Sigmoid colon (tissue), 4 donors: ENCODE measurements around the gene TES.

Source experiments
- EP300 ChIP-seq, 4 donors: sonication (generic); formaldehyde crosslinking; IDR thresholded peaks; one replicate each; pipeline ENCODE4 v1.6.1; 2017; ENCODE audit warnings: antibody characterized with exemption in 4 of 4
- POLR2A ChIP-seq, 2 donors: fragments of 450-650 bp; IDR thresholded peaks; one replicate each; pipeline ENCODE4 v1.6.1; 2016; ENCODE audit warnings: antibody characterized with exemption in 2 of 2, mild to moderate bottlenecking in 2 of 2, moderate library complexity in 2 of 2
- POLR2AphosphoS5 ChIP-seq, 4 donors: sonication (generic); formaldehyde crosslinking; IDR thresholded peaks; one replicate each; pipeline ENCODE4 v1.6.1; 2017; ENCODE audit warnings: antibody characterized with exemption in 4 of 4
- TF ChIP-seq, protein P1 (sequence below), 4 experiments: fragments of 450-650 bp in 3 of 4; fragments of 200-600 bp in 1 of 4; IDR thresholded peaks; one replicate each; pipeline ENCODE4 v1.5.1; 2016 to 2019; ENCODE audit warnings: antibody characterized with exemption in 4 of 4, mild to moderate bottlenecking in 3 of 4, moderate library complexity in 2 of 4

DNA sequence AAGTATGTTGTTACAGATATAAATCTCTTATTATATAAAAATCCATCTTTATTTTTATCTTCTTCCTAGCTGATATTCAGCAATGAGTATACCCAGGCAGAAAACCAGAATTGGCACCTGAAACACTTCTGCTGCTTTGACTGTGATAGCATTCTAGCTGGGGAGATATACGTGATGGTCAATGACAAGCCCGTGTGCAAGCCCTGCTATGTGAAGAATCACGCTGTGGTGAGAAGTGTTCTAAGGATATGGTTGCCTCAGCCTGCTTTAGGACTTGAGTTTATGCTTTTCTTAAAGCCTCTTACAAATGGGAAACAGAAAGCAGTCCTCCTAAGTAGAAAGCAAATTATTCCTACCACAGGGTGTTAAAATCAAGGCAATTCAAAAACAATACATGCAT is 41.9 kb downstream of the TES start:
- TF ChIP-seq, protein P1, sequence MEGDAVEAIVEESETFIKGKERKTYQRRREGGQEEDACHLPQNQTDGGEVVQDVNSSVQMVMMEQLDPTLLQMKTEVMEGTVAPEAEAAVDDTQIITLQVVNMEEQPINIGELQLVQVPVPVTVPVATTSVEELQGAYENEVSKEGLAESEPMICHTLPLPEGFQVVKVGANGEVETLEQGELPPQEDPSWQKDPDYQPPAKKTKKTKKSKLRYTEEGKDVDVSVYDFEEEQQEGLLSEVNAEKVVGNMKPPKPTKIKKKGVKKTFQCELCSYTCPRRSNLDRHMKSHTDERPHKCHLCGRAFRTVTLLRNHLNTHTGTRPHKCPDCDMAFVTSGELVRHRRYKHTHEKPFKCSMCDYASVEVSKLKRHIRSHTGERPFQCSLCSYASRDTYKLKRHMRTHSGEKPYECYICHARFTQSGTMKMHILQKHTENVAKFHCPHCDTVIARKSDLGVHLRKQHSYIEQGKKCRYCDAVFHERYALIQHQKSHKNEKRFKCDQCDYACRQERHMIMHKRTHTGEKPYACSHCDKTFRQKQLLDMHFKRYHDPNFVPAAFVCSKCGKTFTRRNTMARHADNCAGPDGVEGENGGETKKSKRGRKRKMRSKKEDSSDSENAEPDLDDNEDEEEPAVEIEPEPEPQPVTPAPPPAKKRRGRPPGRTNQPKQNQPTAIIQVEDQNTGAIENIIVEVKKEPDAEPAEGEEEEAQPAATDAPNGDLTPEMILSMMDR (IDR thresholded peaks at IDR 0.05), result no peak
- TF ChIP-seq POLR2AphosphoS5 (IDR thresholded peaks at IDR 0.05) (no peak), EP300 (IDR thresholded peaks at IDR 0.05) (no peak), POLR2A (IDR thresholded peaks at IDR 0.05) (no peak)
